H1 (cell line): ENCODE results near the gene TAC1.
A peak's percentile ranks its signal among the peaks of the same experiment; 100 is the strongest.

Experiments
- CBX5 ChIP-seq: fragments of 300-800, 300-1000 bp; sonication (generic); IDR thresholded peaks from 2 replicates; pipeline ENCODE4 v1.7.1; 2016; ENCODE audit warnings: antibody characterized with exemption, low read length, low read depth
- CTCF ChIP-seq, 3 experiments: IDR thresholded peaks; 1 replicate in 2 of 3; 2 replicates in 1 of 3; pipeline versions ENCODE4 v1.5.1 to v1.6.1; 2011; ENCODE audit warnings: low read length in 3 of 3, mild to moderate bottlenecking in 3 of 3, inconsistent platforms in 2 of 3, low read depth in 1 of 3, moderate library complexity in 1 of 3; ENCODE audit not compliant: insufficient read depth in 1 of 3; ENCODE audit errors: control extremely low read depth in 1 of 3
- EGR1 ChIP-seq: IDR thresholded peaks from 2 replicates; pipeline ENCODE4 v1.6.1; 2011; ENCODE audit warnings: low read depth, low read length, borderline replicate concordance
- EP300 ChIP-seq, 2 experiments: IDR thresholded peaks; 1 replicate in 1 of 2; 2 replicates in 1 of 2; pipeline ENCODE4 v1.6.1; 2011 to 2012; ENCODE audit warnings: low read depth in 2 of 2, low read length in 2 of 2, mild to moderate bottlenecking in 2 of 2, borderline replicate concordance in 1 of 2, inconsistent platforms in 1 of 2, moderate library complexity in 1 of 2
- EZH2 ChIP-seq: fragments of 200-600 bp; sonication (generic); IDR thresholded peaks from 2 replicates; pipeline ENCODE4 v1.7.1; 2012; ENCODE audit warnings: low read depth, mild to moderate bottlenecking, moderate library complexity, low read length, inconsistent platforms; ENCODE audit not compliant: severe bottlenecking
- GABPA ChIP-seq: IDR thresholded peaks from 2 replicates; pipeline ENCODE4 v1.6.1; 2011; ENCODE audit warnings: mild to moderate bottlenecking, low read length, moderate library complexity, borderline replicate concordance; ENCODE audit not compliant: insufficient read depth
- HDAC2 ChIP-seq, 2 experiments: fragments of 300-600 bp in 1 of 2; sonication (generic) in 1 of 2; IDR thresholded peaks; 2 replicates each; pipeline ENCODE4 v1.6.1; 2011 to 2012; ENCODE audit warnings: low read depth in 2 of 2, low read length in 2 of 2, mild to moderate bottlenecking in 2 of 2, moderate library complexity in 2 of 2, borderline replicate concordance in 1 of 2, inconsistent platforms in 1 of 2
- POLR2A ChIP-seq, 2 experiments: IDR thresholded peaks; 1 replicate in 1 of 2; 2 replicates in 1 of 2; pipeline ENCODE4 v1.6.1; 2011; ENCODE audit warnings: low read depth in 2 of 2, low read length in 2 of 2, mild to moderate bottlenecking in 2 of 2; ENCODE audit errors: control extremely low read depth in 1 of 2
- POLR2AphosphoS5 ChIP-seq: IDR thresholded peaks from 2 replicates; pipeline ENCODE4 v1.6.1; 2011; ENCODE audit warnings: low read depth, low read length
- TBP ChIP-seq: IDR thresholded peaks from 2 replicates; pipeline ENCODE4 v1.6.1; 2011; ENCODE audit warnings: low read depth, low read length, improper control_type of control experiment
- YY1 ChIP-seq: IDR thresholded peaks from 2 replicates; pipeline ENCODE4 v1.6.1; 2011; ENCODE audit warnings: low read depth, mild to moderate bottlenecking, low read length

DNA sequence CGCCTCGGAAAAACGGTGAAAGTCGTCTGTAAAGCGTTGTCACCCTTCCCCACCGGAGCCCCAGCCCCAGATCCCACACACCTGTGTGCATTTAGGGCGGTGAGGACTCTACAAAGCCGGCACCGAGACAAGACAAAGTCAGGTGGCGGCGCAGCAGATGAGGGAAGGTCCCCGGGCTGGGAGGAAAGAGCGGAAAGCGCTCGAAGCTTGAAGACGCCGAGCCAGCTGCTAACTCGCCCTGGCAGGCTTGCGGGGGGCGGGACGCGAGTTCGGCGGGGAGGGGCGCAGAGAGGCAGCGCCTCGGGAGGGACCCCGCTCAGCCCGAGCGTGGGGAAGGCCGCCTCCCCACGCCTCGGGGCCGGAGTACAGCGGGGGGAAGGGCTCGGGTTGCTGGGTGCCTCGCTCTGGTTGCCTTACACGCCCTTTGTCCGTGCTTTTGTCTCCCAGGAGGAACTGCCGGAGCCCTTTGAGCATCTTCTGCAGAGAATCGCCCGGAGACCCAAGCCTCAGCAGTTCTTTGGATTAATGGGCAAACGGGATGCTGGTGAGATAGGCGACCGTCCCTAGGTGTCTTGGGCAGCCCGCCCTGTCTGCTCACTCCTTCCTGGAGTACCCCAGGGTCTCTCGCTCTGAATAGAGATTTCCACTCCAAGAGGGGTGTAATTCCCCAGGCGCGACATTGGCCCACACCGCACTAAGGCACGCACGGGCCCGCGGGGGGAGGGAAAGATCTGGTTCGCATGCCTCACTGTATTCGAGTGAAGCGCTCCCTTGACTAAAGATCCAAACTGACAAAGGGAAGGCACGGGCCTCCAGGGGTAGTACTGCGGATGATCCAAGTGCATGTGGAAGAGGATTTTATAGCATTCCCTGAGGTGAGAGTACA is 1.6 kb downstream of the TAC1 start:
- TF ChIP-seq POLR2A (IDR thresholded peaks at IDR 0.05; ENCODE audit: control extremely low read depth in 1 of 2, low read depth in 2 of 2, low read length in 2 of 2) (no peak), CTCF (IDR thresholded peaks at IDR 0.05; ENCODE audit: control extremely low read depth in 1 of 3, insufficient read depth in 1 of 3, low read depth in 1 of 3, low read length in 3 of 3) (no peak), GABPA (no peak), YY1 (no peak), EGR1 (no peak), CBX5 (no peak), EZH2 (peak; percentile 65), EP300 (IDR thresholded peaks at IDR 0.05; ENCODE audit: borderline replicate concordance in 1 of 2, low read depth in 2 of 2, low read length in 2 of 2) (no peak), HDAC2 (IDR thresholded peaks at IDR 0.05; ENCODE audit: borderline replicate concordance in 1 of 2, low read depth in 2 of 2, low read length in 2 of 2) (no peak), POLR2AphosphoS5 (no peak), TBP (no peak)
